ENCODE data around the gene PTPRN2.

DNA sequence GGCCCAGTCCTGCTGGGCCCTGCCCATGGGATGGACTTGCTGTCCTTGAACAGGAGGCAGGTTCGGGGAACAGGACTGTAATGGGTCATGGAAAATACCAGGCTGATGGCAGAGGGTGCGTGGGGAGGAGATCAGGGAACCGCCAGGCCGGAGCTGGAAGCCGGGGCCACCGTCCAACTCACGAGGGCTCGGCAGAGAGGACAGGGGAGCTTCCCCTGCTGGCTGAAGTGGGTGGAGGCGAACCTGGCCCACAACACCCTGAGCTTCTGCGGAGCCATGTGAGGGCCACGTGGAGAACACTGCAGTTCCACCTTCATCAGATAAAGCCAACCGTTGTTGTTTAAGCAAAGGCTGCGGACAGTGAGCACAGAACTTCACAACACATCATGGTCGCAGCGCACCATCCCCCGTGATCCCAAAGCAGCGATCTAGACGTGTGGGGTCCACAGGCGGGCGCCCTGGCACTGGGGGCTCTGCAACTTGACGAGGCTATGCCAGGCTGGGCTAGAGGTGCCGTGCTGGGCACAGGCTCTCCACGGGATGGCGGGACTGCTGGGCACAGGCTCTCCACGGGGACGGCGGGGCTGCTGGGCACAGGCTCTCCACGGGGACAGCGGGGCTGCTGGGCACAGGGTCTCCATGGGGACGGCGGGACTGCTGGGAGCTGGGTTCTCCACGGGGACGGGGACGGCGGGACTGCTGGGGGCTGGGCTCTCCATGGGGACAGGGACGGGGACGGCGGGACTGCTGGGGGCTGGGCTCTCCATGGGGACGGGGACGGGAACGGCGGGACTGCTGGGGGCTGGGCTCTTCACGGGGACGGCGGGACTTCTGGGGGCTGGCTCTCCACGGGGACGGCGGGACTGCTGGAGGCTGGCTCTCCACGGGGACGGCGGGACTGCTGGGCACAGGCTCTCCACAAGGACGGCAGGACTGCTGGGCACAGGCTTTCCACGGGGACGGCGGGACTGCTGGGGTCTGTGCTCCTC, 777.5 kb downstream of the PTPRN2 start:
- TF ChIP-seq, protein P1, sequence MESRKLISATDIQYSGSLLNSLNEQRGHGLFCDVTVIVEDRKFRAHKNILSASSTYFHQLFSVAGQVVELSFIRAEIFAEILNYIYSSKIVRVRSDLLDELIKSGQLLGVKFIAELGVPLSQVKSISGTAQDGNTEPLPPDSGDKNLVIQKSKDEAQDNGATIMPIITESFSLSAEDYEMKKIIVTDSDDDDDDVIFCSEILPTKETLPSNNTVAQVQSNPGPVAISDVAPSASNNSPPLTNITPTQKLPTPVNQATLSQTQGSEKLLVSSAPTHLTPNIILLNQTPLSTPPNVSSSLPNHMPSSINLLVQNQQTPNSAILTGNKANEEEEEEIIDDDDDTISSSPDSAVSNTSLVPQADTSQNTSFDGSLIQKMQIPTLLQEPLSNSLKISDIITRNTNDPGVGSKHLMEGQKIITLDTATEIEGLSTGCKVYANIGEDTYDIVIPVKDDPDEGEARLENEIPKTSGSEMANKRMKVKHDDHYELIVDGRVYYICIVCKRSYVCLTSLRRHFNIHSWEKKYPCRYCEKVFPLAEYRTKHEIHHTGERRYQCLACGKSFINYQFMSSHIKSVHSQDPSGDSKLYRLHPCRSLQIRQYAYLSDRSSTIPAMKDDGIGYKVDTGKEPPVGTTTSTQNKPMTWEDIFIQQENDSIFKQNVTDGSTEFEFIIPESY (IDR thresholded peaks at IDR 0.05; ENCODE audit: borderline replicate concordance, low read depth): no peak
- TF ChIP-seq CHD2 (IDR thresholded peaks at IDR 0.05; ENCODE audit: low read length, partially characterized antibody) (no peak), TEAD4 (IDR thresholded peaks at IDR 0.05; ENCODE audit: borderline replicate concordance, insufficient read depth) (no peak), YY1 (IDR thresholded peaks at IDR 0.05; ENCODE audit: low read depth) (no peak), TAF1 (IDR thresholded peaks at IDR 0.05; ENCODE audit: borderline replicate concordance, low read depth, low read length) (no peak)
- TF ChIP-seq, protein P2, sequence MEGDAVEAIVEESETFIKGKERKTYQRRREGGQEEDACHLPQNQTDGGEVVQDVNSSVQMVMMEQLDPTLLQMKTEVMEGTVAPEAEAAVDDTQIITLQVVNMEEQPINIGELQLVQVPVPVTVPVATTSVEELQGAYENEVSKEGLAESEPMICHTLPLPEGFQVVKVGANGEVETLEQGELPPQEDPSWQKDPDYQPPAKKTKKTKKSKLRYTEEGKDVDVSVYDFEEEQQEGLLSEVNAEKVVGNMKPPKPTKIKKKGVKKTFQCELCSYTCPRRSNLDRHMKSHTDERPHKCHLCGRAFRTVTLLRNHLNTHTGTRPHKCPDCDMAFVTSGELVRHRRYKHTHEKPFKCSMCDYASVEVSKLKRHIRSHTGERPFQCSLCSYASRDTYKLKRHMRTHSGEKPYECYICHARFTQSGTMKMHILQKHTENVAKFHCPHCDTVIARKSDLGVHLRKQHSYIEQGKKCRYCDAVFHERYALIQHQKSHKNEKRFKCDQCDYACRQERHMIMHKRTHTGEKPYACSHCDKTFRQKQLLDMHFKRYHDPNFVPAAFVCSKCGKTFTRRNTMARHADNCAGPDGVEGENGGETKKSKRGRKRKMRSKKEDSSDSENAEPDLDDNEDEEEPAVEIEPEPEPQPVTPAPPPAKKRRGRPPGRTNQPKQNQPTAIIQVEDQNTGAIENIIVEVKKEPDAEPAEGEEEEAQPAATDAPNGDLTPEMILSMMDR (IDR thresholded peaks at IDR 0.05): no peak
- TF ChIP-seq, protein P3, sequence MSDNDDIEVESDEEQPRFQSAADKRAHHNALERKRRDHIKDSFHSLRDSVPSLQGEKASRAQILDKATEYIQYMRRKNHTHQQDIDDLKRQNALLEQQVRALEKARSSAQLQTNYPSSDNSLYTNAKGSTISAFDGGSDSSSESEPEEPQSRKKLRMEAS (IDR thresholded peaks at IDR 0.05; ENCODE audit: low read depth): no peak
- TF ChIP-seq, protein P4, sequence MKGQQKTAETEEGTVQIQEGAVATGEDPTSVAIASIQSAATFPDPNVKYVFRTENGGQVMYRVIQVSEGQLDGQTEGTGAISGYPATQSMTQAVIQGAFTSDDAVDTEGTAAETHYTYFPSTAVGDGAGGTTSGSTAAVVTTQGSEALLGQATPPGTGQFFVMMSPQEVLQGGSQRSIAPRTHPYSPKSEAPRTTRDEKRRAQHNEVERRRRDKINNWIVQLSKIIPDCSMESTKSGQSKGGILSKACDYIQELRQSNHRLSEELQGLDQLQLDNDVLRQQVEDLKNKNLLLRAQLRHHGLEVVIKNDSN (IDR thresholded peaks at IDR 0.05; ENCODE audit: borderline replicate concordance, low read depth): no peak
